T-helper 2 cell treated with Interferon-gamma antibody and Interleukin-4, amounts not matched to agents 100 ng/mL and 5 ng/mL, for 36 hours (primary cell): ENCODE results near the gene KRT2. TPM values are rescaled to one million over a fixed set of nuclear protein-coding genes. Genes with fewer than 3 reads are reported as not detected.

ENCODE experiments used
- intact Hi-C: fragments of 100-400 bp; cut with micrococcal nuclease; formaldehyde crosslinking; loops from one replicate; pipeline ENCODE4 v1.15.1; 2023
- total RNA-seq: library from RNA; stranded (reverse); gene quantifications from 2 replicates; pipeline ENCODE4 v1.2.3, GENCODE V29; 2022

The KRT2 gene
- 0.07 and 0.09 TPM in 2 replicates for total RNA-seq

- intact Hi-C loops: no loop called here
These were observed at the start of gene KRT2 for GRCh38 chr12:52651726-52652261. Gene KRT2 (minus strand): TSS chr12:52652211. CDS start chr12:52652142, 69 bp downstream.

GRCh38 chr12:52701281-52701680 lies 49.3 kb upstream of the KRT2 start:
- intact Hi-C loops: no loop called here

DNA sequence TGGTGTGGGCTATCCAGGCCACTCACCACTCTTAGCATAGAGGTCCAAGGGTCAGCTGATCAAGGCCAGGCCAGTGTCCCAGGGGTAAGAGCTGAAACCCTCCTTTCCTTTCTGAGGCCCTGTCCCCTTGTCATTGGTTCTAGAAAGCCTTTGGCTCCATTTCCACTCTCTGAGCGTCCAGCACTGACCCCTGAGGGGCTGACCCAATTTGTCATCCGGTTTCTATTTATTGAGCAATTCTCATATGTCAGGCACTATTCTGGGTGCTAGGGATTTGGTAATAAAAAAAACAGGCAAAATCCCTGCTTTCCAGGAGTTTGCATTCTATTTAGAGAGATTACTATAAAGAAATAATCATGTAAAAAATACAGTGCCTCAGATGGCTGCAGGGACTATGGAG lies 47.9 kb upstream of the KRT2 start:
- intact Hi-C loops: no loop called here

DNA sequence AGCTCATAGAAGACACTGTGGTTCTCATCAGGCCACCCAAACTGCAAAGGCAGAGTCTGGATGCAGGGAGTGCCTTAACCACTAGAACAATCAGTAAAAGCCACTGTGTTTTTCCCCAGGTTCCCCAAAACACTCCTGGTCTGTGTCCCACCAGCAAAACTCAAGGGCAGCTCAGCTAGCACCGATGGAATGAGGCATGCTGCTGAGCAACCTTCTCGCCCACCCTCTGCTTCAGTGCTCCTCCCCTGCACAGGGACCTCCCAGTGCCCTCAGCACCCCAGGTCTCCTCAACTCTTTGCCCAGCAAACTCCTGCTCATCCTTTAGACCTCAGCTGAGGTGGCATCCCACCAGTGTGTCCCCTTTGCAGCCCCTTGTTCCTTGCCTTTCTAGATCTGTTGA lies 47.4 kb upstream of the KRT2 start:
- intact Hi-C loops: no loop called here

DNA sequence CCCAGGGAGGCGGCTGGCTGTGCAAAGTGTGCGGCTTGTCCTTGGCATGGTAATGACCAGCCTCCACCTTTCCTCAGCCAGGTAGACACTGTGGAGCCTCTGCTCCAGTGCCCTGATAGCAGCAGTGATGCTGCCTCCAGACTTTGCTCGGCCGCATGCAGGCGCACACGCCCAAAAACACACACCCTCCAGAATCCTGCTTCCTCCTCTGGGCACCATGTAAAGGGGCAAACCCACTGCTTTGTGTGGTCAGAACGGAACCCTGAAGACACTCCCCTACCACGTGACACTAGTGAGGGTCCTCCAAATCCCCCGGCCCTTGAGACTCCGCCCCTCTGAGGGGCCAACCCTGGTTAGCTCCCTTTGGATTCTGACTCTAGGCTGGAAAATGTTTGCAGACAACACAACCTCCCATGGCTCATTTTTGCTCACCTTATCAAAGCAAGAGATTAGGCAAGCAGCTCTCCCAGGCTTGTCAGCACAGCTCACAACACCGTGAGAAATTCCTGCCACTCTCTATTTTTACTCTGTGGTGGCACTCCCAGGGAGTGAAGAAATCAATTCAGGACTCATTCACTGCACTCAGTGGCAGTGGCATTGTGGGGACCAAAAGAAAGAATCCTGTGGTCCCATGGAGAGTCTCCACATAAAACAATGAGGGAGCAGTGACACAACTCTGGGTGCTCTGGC lies 46.8 kb upstream of the KRT2 start:
- intact Hi-C loops: no loop called here

- intact Hi-C loops: no loop called here
These were observed 45.1 kb upstream of the KRT2 start for GRCh38 chr12:52697058-52697582.

- intact Hi-C loops: no loop called here
These were observed 44.6 kb upstream of the KRT2 start for GRCh38 chr12:52696588-52696987.

GRCh38 chr12:52695039-52695438 lies 43.0 kb upstream of the KRT2 start:
- intact Hi-C loops: no loop called here

DNA sequence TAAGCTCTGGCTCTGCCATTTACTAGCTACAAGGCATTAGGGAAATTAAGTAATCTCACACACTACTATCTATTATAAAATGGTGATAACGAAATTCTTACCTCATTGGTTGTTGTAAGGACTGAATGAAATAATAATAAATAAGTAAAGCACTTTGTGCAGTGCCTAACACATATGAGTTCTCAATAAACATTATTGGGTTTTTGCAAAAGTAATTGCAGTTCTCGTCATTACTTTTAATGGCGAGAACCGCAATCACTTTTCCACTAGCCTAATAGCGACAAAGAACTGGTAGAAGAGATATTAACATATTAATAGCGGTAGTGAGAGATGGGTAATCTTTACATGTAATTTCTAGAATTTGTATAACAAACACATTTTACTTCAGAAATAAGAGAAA lies 42.1 kb upstream of the KRT2 start:
- intact Hi-C loops: no loop called here

DNA sequence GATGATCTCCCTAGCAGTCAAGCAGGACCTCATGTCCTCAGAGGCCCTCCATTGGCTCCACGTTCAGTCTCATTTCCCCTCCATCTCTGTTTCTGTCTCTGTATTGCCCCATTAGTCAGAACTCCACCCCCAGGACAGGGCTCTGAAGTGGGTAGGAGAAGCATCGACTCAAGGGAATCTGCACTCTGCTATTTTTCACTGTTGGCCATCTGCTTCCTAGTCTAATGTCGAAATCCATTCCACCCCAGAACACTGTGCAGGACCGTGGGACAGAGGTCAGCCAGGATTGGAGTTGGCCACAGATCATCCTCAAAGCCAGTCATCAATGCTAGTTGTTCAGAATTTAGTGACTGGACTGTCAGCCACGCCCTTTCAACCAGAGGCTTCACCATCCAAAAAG lies 41.2 kb upstream of the KRT2 start:
- intact Hi-C loops: no loop called here

- intact Hi-C loops: no loop called here
These were observed 40.2 kb upstream of the KRT2 start for GRCh38 chr12:52692254-52692653.

DNA sequence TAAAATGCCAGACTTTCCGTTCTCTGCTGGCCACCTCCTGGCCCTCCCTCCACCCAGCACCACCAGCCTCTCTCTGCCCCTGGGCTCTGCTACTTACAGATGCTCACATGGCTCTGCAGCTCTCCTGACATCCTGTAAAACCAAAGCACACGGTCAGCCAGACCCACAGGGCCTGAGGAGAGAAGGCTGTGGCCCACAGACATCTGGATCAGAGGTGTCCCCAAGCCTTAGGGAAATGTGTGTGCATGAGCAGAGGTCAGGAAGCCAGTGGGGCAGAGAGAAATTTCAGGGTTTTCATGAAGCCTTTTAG lies 39.8 kb upstream of the KRT2 start:
- intact Hi-C loops: no loop called here

DNA sequence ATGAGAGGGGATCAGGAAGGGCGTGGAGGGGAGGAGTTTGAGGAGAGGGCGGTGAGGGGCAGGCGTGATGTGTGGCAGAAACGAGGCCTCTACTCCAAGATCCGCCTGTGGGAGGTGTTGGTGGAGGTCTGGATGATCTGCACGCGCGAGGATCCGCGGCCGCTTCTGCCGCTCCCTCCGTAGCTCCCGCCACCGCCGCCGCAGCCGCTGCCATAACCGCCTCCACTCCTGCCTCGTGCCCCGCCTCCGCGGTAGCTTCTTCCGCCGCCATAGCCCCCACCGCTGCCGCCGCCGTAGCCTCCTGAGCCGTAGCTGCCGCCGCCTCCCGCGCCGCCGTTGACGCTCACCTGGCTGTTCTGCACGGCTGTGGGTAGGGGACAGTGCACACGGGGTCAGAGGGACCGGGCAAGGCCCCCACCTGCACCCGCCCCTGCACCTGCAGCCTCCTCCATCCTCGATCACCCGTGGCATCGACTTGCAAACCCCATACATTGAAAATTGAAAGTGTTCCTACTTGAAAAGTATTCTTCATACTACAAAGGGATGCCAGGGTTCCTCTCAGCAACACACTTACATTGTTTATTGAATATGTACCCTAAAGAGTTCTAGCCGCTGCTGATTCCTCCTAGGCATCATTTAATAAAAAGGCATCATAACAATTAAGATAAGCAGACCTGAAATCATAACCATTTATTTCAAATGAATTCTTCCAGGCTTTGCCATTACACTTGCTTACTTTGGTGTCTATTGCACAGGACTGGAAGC lies 39.2 kb upstream of the KRT2 start:
- intact Hi-C loops: no loop called here

DNA sequence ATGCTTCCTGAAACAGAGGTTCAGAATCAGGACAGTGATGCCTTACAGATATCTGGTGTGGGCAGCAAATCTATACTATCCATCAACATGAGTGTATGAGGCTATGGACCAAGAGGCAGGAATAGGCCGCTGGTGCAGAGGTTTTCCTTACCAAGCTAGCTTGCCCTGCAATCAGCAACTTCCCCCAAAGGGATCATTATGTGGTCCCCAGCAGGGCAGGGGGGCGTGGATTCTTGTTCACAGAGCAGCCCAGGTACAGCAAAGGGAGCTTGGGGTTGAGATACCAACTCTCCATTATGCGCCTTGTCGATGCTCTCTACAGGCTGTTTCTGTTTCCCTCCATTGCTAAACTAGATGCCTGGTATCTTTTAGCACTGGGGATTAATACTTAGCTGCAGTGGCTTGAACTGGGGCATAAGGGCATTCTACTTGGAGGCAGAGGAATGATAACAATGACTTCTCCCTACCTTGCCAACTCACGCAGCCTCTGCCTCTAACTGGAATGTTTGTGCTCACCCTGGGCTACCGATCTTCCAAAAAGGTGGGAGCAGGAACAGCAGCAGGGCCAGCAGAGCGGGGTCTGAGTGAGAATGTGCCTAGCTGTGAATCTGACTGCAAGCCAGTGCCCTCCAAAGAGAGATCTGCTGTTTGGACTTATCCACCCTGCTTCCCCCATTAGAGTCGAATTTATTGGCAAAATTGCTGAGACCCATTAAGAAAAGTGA lies 38.5 kb upstream of the KRT2 start:
- intact Hi-C loops: no loop called here

DNA sequence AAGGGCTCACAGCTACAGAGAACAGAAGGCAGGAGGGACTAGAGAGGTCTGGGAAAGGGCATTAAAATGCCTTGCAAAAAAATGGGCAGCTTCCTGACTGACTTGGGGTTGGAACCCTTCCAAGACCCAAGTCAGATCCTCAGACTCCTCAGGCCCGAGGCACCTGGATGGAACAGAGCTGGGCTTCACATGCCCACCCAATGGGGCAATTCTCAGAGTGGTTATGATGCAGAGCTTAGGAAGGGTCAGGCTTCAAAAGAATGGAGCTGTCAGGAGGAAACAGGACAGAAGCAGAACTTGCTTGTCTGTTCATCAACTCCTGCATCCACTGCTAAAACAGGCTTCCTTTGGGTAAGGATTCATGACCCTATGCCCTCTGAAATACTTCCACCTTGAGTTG lies 37.9 kb upstream of the KRT2 start:
- intact Hi-C loops: no loop called here

GRCh38 chr12:52689239-52689638 lies 37.2 kb upstream of the KRT2 start:
- intact Hi-C loops: no loop called here

- intact Hi-C loops: no loop called here
These were observed 36.5 kb upstream of the KRT2 start for GRCh38 chr12:52688481-52688880.

DNA sequence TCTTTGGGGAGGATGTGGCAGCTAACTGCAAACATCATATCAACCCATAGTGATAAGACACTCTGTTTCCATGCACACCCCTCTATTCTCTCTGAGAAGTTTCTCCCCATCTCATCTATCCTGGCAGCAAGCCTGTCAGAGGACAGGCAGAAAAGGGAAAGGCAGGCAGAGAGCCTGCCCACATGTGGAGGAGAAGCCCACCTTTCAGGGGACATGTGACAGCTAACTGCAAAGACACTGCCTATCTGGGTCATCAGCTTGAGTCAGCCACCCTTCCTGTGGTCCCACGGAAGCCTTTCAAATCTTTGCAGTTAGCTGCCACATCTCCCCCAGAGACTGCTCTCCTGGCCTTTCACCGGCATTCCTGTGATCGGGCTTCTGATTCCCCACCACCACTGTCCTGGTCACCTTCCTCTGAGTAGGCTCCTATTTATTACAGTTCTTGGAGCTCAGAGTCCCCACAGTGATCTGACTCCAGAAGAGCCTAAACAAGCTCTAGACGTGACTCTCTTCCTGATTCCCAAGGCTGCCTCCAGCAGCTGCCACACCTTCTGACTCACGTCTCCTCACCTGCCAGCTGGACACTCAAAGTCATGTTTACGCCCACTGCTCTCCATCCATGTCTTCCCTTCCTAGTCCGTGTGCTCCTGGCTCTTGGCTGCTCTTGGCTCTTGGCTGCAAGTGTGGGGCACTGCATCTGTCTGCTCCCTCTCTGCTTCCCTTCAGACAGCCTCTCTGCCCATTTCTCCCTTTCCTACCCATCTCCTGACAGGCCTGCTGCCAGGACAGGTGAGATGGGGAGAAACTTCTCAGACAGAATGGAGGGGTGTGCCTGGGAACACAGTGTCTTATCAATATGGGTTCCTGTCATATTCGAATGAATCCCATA lies 35.7 kb upstream of the KRT2 start:
- intact Hi-C loops: no loop called here

DNA sequence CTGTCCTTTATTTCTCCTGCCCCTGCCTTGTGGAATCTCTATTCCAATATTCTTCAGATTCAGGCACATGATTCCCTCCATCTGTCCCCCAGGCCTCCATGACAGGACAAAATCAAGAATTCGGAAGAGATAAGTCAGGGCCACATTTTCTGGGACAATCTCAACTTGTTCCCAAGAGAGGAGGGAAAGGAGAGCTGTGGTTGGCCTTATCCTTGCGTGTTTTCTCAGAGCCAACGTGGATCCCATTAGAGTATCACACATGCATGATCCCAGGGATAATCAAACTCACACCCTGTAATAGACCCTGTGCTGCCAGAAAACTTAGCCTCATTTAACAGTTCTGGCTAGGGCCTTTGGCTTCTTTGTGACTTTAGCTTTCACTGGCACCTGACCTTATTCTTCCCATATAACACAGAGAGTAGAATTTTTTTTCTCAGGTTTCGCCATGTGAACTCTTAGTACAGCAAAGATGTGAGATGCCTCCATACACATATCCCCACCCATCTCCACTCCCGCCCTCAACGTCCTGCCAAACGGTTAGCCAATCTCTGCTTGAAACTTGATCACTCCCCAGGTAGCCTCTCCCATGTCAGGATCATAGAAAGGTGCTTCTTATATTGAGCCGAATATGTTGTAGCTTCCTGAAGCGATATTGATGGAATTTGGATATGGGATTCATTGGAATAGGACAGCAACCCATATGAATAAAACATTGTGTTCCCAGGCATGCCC lies 34.9 kb upstream of the KRT2 start:
- intact Hi-C loops: no loop called here

DNA sequence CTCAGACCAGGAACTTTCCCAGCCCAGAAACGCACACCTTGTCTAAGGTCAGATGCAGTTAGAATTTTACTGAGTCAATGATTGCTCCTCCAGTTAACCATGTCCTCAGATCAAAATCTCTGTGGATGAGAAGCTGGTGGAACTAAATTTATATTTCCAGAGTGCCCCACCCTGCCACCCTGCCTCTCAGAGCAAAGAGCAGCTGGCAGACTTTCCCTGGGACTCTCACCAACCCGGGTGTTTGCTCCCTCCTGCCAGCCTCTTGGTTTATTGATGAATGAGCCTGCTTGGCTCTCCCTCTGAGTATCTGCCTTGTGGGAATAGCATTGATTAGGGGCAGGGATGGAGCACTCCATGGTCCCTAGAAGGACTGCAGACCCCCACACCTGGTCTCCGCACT lies 34.1 kb upstream of the KRT2 start:
- intact Hi-C loops: no loop called here
